Activated CD8-positive, alpha-beta memory T cell treated with anti-CD3 and anti-CD28 coated beads, Interleukin-2, amount 50 U/mL, for 24 hours (primary cell): ENCODE measurements around the gene RAD54L.
"Not testable (repeated sequence)": the region's sequence is repeated elsewhere in the genome, so short reads cannot be mapped to it uniquely, and the experiment has no call there.

Experiments used
- DNase-seq: peaks from one replicate; pipeline ENCODE4 v3.0.0-alpha.2; 2020; ENCODE audit errors: extremely low read depth

Gene RAD54L

GRCh38 chr1:46247436-46248121 is at the start of gene RAD54L:
RAD54L (plus strand) TSS chr1:46247763; CDS start chr1:46248406, 643 bp downstream.
- DNase-seq: peak; percentile 95

DNA sequence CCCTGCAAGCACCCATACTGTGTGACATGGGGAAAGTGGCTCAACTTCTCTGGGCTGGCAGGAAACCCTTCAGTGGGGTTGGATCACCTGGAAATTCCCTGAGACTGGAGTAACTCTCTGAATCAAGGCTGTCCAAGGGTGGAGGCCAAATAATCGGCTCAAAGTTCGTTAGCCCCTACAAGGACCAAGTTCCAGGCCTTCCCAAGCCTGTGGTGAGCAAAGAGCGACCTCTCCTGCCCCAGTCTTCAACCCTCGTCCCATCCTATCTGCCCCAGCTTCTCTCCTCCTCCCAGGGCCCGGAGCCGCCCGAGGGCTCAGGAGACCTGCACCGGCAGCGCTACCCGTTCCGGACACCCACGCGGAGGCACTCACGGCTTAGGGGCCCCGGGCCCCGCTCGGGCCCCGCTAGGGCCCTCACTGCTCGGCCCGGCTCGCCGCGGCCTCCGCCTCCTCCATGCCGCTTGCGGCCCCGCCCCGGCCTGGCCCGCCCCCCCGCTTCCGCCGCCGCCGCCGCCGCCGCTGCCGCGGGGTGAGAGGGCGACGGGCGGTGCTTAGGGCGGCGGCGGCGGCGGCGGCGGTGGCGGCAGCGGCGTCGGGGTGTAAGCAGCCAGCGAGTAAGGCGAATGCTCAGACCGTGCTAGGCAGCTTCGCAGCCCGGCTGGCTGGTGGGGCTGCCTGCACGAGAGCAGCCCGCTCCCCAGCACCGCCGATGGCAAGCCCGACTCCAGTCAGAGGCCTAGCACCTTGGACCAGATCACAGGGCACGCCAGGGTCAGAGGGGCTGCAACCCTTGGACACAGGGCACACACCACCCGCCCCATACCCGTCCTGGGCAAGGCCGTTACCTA is 49.4 kb upstream of the RAD54L start, which contains the start of gene POMGNT1:
TSS of gene POMGNT1 (minus strand) at position 471 of the 848 bp plus-strand sequence. CDS start 613 bp downstream, outside the sequence.
- peak; percentile 24 for DNase-seq

GRCh38 chr1:46199233-46199749 is 48.3 kb upstream of the RAD54L start:
- no peak for DNase-seq

DNA sequence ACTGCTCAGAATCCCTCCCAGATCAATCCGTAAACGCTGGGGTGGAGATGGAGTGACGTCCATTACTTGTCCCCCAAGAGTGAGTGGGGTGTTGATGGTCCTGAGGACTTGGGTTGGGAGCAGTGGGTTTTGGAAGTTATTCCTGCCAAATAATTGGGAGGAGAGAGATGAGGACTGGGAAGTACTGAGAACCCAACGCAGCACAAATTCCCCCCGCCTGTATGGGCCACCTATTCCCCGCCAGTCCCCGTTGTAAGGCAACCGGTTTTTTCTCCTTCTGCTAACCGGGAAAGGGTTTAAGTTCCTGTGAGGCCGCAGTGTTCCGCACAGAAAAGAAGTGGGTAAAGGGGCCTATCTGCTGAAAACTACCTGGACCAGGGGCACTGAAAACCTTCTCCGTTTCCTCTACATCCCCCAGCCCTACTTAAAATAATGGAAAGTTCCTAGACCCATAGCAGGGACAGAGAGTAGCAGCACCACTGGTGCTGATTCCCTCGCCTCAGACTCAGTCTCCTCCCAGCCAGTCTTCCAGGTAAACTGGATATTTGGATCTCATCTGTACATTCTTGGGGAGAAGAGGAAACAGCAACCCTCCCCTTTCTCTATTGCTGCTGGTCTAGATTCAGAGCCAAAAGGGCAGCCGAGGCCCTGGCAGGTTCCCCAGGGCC is 43.7 kb upstream of the RAD54L start:
- no peak for DNase-seq

DNA sequence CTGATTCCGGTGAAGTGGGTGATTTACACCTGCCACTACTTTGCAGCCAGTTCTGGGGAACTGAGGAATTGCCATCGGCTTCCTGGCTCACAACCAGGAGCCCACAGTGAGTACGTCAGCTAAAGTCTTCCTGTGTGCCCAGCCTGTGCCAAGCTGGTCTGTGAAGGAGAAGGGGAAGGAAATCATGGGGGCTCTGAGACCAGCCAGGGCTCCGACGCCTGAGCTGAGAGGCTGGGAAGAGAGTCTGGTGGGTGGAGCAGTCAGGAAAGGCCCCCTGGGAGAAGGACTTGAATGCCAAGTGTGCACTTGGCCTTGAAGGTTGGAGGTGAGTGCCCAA is 43.2 kb upstream of the RAD54L start:
- DNase-seq: no peak

GRCh38 chr1:46205141-46205540 is 42.4 kb upstream of the RAD54L start:
- DNase-seq: no peak

- no peak for DNase-seq
Observed at GRCh38 chr1:46205791-46206190, 41.8 kb upstream of the RAD54L start.

GRCh38 chr1:46206399-46206798 is 41.2 kb upstream of the RAD54L start:
- DNase-seq: no peak

DNA sequence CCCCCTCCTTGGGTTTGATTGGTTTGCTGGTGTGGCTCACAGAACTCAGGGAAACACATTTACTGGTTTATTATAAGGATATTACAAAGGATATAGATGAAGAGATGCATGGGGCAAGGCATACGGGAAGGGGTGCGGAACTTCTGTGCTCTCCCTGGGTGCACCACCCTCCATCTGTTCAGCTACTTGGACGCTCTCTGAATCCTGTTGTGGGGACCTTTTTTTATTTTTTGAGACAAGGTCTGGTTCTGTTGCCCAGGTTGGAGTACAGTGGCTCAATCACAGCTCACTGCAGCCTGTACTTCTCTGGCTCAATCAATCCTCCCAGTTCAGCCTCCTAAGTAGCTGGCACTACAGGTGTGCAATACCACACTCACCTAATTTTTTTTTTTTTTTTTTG is 37.0 kb upstream of the RAD54L start:
- DNase-seq: no peak

GRCh38 chr1:46211051-46211450 is 36.5 kb upstream of the RAD54L start:
- no peak for DNase-seq

- no peak for DNase-seq
Observed at GRCh38 chr1:46215504-46215903, 32.1 kb upstream of the RAD54L start.

GRCh38 chr1:46218443-46218842 is 29.1 kb upstream of the RAD54L start:
- no peak for DNase-seq

DNA sequence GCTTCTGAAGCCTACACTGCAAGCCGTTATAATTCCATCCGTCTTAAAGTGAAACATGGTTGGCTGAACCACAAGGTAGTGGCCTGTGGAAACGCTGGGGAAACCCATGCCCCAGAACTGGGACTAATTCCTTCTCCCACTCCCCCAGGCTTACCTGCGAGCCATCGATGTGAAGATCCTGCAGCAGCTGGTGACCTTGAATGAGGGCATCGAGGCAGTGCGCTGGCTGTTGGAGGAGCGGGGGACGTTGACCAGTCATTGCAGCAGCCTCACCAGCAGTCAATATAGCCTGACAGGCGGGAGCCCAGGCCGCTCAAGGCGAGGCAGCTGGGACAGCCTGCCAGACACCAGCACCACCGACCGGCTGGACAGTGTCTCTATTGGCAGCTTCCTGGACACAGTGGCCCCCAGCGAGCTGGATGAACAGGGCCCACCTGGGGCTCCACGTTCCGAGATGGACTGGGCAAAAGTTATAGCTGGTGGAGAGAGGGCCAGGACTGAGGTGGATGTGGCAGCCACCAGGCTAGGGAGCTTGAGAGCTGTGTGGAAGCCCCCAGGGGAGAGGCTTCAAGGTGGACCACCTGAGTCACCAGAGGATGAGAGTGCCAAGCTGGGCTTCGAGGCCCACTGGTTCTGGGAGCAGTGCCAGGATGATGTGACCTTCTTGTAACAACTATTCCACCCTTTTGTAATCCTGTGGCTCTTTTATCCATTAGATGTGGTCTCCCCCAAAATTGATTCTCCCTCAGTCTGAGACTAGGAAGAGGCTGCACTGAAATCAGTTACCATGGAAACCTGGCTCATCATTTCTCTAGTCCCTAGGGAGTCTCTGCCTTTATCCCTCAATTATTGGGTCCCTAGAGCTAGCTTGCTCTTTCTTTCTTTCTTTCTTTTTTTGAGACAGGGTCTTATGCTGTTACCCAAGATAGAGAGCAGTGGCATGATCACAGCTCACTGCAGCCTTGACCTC is 27.7 kb upstream of the RAD54L start:
- no peak for DNase-seq

GRCh38 chr1:46220808-46221207 is 26.8 kb upstream of the RAD54L start:
- DNase-seq: no peak

- DNase-seq: no peak
Observed at GRCh38 chr1:46221749-46222148, 25.8 kb upstream of the RAD54L start.

DNA sequence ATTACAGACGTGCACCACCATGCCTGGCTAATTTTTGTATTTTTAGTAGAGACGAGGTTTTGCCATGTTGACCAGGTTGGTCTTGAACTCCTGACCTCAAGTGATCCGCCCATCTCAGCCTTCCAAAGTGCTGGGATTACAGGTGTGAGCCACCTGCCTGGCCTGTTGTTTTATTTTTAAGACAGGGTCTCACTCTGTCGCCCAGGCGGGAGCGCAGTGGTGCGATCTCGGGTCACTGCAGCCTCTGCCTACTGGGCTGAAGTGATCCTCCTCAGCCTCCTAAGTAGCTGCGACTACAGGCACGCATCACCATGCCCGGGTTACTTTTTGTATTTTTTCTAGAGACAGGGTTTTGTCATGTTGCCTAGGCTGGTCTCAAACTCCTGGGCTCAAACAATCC is 24.5 kb upstream of the RAD54L start:
- not testable (repeated sequence) for DNase-seq

DNA sequence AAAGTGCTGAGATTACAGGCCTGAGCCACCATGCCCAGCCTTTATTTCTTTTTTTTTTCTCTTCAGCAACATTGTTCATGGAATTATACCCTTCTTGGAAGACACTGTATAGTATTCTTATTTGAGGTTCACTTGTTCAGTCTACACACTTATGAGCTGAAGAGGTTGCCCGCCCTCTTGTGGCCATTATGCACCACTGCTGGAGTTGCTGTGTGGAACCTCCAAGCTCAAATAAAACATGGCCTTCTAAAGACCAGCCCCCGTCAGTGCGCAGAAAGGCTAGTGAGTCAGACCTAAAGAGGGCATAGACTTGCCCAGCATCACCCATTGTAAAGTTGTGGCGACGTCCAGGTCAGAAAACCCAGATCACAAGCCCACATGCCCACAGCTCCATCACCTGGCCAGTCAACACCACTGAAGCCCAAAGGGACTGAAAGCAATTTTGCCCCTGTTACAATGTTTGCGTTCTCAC is 24.1 kb upstream of the RAD54L start:
- no peak for DNase-seq

DNA sequence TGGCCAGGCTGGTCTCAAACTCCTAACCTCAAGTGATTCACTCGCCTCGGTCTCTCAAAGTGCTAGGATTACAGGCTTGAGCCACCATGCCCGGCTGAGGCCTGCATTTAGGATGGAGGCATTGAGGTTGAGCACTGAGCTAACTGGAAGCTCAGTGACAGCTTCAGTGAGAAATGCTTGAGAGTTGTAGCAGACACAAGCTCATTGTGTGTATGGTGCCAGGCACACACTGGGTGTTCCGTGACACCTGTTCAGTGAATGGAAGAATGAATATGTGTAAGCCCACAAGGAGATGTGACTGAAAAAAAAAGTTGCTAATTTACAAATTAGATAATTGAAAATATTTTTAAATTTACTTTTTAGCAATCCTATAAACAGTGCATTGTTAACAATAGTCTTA is 22.6 kb upstream of the RAD54L start:
- DNase-seq: no peak

- not testable (repeated sequence) for DNase-seq
Observed at GRCh38 chr1:46231231-46231630, 16.3 kb upstream of the RAD54L start.

- no peak for DNase-seq
Observed at GRCh38 chr1:46236882-46237281, 10.7 kb upstream of the RAD54L start.

DNA sequence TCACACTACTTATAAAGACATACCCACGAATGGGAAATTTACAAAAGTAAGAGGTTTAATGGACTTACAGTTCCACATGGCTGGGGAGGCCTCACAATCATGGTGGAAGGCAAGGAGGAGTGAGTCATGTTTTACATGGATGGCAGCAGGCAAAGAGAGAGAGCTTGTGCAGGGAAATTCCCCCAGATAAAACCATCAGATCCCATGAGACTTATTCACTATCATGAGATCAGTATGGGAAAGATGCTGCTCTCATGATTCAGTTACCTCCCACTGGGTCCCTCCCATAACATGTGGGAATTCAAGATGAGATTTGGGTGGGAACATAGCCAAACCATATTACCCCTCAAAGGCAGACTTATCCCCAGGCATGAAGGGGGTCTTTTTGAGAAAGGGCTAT is 8.7 kb upstream of the RAD54L start:
- not testable (repeated sequence) for DNase-seq
